HEK293T (cell line): ENCODE results near the gene CHRNG.
"Not testable (repeated sequence)": the region's sequence is repeated elsewhere in the genome, so short reads cannot be mapped to it uniquely, and the experiment has no call there.

ENCODE experiments used
- CTCF ChIA-PET: fragments of 350-600 bp; formaldehyde crosslinking; extraction: SDS; loops from one replicate; lab custom pipeline; 2021; ENCODE audit warnings: antibody characterized with exemption, inconsistent platforms; lab: Yijun Ruan, JAX
- POLR2A ChIA-PET: fragments of 350-600 bp; formaldehyde crosslinking; extraction: SDS; loops from one replicate; lab custom pipeline; 2020; ENCODE audit warnings: antibody characterized with exemption, inconsistent platforms; lab: Yijun Ruan, JAX
- DNase-seq: peaks from one replicate; pipeline ENCODE4 v3.0.0; 2012; ENCODE audit warnings: mixed read lengths; ENCODE audit errors: extremely low spot score
- ARNT ChIP-seq: fragments of 450-650 bp; IDR thresholded peaks from 2 replicates; pipeline ENCODE4 v1.6.1; 2017; ENCODE audit warnings: mild to moderate bottlenecking
- BHLHE40 ChIP-seq: fragments of 450-650 bp; IDR thresholded peaks from 2 replicates; pipeline ENCODE4 v1.6.1; 2016; ENCODE audit warnings: mild to moderate bottlenecking, moderate library complexity, borderline replicate concordance
- CTBP1 ChIP-seq: fragments of 450-650 bp; IDR thresholded peaks from 2 replicates; pipeline ENCODE4 v1.6.1; 2016; ENCODE audit warnings: borderline replicate concordance
- ELF4 ChIP-seq: fragments of 450-650 bp; IDR thresholded peaks from 2 replicates; pipeline ENCODE4 v1.6.1; 2017; ENCODE audit warnings: antibody characterized with exemption
- FOXA1 ChIP-seq: fragments of 450-650 bp; IDR thresholded peaks from 2 replicates; pipeline ENCODE4 v1.6.1; 2016; ENCODE audit warnings: mild to moderate bottlenecking
- FOXK2 ChIP-seq: fragments of 450-650 bp; IDR thresholded peaks from 2 replicates; pipeline ENCODE4 v1.6.1; 2016; ENCODE audit warnings: mild to moderate bottlenecking
- FOXM1 ChIP-seq: fragments of 450-650 bp; IDR thresholded peaks from 2 replicates; pipeline ENCODE4 v1.6.1; 2017; ENCODE audit warnings: mild to moderate bottlenecking, borderline replicate concordance
- HDGF ChIP-seq: fragments of 450-650 bp; IDR thresholded peaks from 2 replicates; pipeline ENCODE4 v1.6.1; 2017; ENCODE audit warnings: antibody characterized with exemption, borderline replicate concordance
- L3MBTL2 ChIP-seq: fragments of 450-650 bp; conservative IDR thresholded peaks from 2 replicates; pipeline ENCODE4 v1.6.1; 2016; ENCODE audit warnings: mild to moderate bottlenecking
- LEF1 ChIP-seq: fragments of 450-650 bp; IDR thresholded peaks from 2 replicates; pipeline ENCODE4 v1.6.1; 2017; ENCODE audit warnings: mild to moderate bottlenecking, borderline replicate concordance
- NFRKB ChIP-seq: fragments of 450-650 bp; IDR thresholded peaks from 2 replicates; pipeline ENCODE4 v1.6.1; 2016; ENCODE audit warnings: mild to moderate bottlenecking, moderate library complexity
- SP1 ChIP-seq: fragments of 450-650 bp; IDR thresholded peaks from 2 replicates; pipeline ENCODE4 v1.6.1; 2017
- SUZ12 ChIP-seq: fragments of 450-650 bp; IDR thresholded peaks from 2 replicates; pipeline ENCODE4 v1.6.1; 2016; ENCODE audit warnings: mild to moderate bottlenecking
- TARDBP ChIP-seq: fragments of 450-650 bp; IDR thresholded peaks from 2 replicates; pipeline ENCODE4 v1.6.1; 2016
- ZNF384 ChIP-seq: fragments of 450-650 bp; IDR thresholded peaks from 2 replicates; pipeline ENCODE4 v1.6.1; 2016
- TF ChIP-seq, protein P1 (sequence below): fragments of 450-650 bp; IDR thresholded peaks from 2 replicates; pipeline ENCODE4 v1.6.1; 2016

The CHRNG gene

DNA sequence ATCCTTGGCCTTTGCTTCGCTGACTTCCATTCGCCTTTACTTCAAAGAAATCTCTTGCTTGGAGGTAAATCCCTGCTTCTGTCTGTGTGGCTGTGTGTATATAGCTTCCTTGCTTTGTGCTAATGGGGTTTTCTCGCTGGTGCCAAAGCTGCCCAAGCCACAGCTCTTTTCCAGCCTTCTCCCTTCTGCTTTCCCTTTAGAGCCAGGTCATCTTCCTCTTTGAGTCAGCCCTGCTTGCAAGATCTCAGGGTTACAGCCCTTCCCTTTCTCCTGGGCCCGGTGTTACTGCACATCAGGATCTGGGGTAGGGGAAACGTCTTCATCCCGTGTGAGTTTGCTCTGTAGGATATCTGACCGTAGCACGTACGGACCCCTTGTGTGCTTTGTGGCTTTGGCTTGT lies 30.0 kb downstream of the CHRNG start:
- POLR2A ChIA-PET = no interaction called here
- CTCF ChIA-PET = no interaction called here
- TF ChIP-seq L3MBTL2 = no peak
- TF ChIP-seq FOXA1 = no peak
- TF ChIP-seq SUZ12 = no peak
- no peak for TF ChIP-seq ARNT
- no peak for TF ChIP-seq FOXM1
- TF ChIP-seq ZNF384 = no peak
- TF ChIP-seq, protein P1, sequence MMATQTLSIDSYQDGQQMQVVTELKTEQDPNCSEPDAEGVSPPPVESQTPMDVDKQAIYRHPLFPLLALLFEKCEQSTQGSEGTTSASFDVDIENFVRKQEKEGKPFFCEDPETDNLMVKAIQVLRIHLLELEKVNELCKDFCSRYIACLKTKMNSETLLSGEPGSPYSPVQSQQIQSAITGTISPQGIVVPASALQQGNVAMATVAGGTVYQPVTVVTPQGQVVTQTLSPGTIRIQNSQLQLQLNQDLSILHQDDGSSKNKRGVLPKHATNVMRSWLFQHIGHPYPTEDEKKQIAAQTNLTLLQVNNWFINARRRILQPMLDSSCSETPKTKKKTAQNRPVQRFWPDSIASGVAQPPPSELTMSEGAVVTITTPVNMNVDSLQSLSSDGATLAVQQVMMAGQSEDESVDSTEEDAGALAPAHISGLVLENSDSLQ = no peak
- TF ChIP-seq LEF1 = no peak
- no peak for TF ChIP-seq NFRKB
- TF ChIP-seq HDGF = no peak
- no peak for TF ChIP-seq SP1
- no peak for TF ChIP-seq BHLHE40
- no peak for TF ChIP-seq TARDBP
- no peak for TF ChIP-seq FOXK2
- TF ChIP-seq CTBP1 = no peak
- TF ChIP-seq ELF4 = no peak
- no peak for DNase-seq

DNA sequence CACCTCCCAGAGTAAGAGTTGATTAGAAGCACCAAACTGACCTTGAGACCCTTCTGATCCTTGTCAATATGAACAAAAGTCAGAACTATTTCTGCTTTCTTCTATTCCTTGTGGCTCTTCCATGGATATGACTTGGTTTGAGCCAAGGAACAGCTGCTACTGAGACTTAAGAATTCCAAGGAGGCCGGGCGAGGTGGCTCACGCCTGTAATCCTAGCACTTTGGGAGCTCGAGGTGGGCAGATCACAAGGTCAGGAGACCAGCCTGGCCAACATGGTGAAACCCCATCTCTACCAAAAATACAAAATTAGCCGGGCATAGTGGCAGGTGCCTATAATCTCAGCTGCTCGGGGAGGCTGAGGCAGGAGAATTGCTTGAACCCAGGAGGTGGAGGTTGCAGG lies 31.0 kb downstream of the CHRNG start:
- DNase-seq, POLR2A ChIA-PET, CTCF ChIA-PET: not testable (repeated sequence)

DNA sequence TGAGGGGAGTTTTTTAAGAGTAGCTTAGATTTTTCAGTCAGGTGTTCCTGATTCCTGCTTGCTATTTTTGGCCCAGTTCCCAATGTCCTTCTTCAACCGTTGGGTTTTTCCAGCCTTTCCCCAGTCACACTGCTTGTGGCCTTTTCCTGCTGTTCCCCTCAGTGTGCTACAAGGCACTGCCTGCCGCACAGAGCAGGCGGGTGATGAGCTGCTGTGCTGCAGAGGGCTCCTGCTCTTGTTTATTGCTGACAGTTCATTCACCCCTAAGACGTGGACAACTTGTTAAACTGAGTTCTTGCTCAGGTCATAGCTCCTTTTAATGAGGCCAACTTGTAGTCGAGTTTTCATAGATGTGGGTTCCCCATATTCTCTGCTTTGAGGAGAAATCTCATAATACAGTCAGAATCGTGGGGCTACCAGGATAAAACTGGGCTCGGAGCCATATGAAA lies 31.6 kb downstream of the CHRNG start:
- ChIA-PET POLR2A (no interaction called here), CTCF (no interaction called here)
- DNase-seq = no peak
- TF ChIP-seq ARNT (no peak), BHLHE40 (no peak), ZNF384 (no peak), ELF4 (no peak), LEF1 (no peak), CTBP1 (no peak), TARDBP (no peak), HDGF (no peak), SP1 (no peak), FOXM1 (no peak), NFRKB (no peak)

DNA sequence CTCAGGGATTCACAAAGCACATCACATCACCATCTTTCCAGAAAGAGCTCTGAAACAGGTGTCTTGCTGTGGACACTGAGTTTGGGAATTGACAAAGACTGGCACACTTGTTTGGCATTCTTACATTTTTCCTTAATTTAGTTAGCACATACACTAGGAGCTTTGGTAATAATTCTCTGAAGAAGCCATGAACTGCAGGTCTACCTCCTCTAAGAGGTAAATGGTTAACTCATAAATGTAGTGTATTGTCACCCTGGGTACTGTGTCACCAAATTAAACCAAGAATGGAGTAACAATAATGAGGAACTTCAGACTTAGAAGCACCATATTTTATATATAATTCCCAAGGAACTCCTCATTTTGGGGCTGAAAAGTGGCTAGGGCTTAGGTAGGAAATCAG lies 33.5 kb downstream of the CHRNG start:
- DNase-seq = no peak
- CTCF ChIA-PET = no interaction called here
- POLR2A ChIA-PET = no interaction called here
- TF ChIP-seq, protein P1 = no peak
- TF ChIP-seq ARNT (no peak), FOXA1 (no peak)

DNA sequence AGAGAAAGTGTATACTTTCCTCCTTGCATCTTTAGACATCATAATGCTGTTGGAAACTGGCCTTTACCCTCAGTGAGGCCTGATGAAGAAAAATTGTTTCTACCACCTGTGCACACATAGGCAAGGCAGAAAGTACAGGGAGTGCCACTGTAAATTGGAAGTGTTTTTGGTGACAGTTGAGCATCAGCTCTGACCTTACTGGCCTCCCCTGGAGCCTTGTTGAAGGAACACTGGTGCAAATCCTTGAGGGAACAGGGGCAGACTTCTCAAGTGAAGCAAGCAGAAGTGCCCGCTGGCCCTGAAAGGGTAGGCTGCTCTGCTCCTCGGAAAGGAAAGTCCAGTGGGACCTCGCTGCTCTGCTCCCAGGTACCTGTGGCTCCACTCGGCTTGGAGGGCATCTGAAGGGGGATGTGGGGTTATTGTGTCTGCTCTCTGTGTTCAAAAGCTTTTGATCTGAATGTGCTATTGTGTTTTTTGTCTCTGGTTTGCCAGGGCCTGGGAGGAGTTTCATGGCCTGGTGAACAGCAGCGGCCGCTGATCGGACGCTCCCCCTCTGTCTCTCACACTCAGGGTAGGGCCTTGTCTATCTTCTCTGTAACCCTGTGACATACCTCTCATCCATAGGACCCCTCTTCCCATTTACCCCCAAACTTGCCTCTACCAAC lies 34.4 kb downstream of the CHRNG start:
- ChIA-PET POLR2A (no interaction called here), CTCF (no interaction called here)
- TF ChIP-seq FOXM1 (no peak), NFRKB (no peak), L3MBTL2 (no peak), SP1 (no peak), CTBP1 (no peak)
- DNase-seq = no peak

DNA sequence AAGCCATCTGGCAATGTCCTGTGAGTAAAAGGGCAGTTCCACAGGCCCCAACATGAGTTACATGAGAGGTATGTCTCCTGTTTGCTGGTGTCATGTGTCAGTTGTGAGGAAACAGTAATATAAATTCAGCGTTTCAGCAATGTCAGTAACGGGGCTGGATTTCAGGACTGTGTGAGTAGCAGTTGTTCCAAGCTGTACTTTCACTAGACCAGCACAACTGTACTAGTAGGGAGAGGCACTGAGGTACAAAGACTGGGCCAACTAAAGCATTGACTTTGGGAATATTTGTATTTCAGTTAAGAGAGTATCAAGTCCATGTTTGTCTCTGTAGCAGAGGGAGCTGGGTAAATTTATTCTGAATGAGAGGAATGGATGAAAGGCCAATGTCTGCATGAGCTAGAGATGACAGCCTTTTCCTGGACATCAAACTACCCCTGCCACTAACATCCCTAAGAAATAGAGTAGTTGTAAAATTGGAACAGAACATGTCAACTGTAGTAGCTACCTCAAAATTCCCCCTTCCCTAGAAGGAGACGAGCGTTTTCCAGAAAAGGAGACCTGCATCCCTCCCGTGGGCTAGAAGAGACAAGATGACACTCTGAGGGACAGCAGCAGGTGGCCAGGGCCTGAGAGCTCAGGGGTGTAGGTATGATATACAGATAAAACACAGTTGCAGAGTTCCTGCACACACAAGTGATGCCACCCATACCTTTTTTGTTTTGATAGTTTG lies 35.3 kb downstream of the CHRNG start:
- POLR2A ChIA-PET = interaction anchor here (1.2 kb wide), 1 partner anchor 24 kb away, joined by 7 read pairs; the partner anchor contains the start of genes EIF4E2 and TIGD1
- CTCF ChIA-PET = no interaction called here
- no peak for DNase-seq
- TF ChIP-seq ELF4 = no peak
- TF ChIP-seq, protein P1 = no peak

DNA sequence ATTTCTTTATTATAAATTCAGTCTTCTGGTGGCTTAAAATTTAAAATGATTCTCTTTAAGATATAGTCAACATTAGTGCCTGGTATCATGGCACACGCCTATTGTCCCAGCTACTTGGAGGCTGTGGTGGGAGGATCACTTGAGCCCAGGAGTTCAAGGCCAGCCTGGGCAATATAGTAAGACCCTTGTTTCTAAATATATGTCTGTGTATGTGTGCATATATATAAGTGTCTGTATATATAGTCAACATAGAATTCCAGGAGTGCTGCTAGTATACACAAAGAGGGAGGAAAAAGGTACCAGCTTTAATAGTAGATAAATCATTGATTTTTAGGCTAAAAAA lies 35.9 kb downstream of the CHRNG start:
- no peak for TF ChIP-seq FOXM1
- TF ChIP-seq CTBP1 = no peak
- no peak for TF ChIP-seq FOXK2
- no peak for TF ChIP-seq BHLHE40
- no peak for TF ChIP-seq LEF1
- no peak for TF ChIP-seq HDGF
- no peak for TF ChIP-seq ZNF384

More for the DNA sequence above, 35.9 kb downstream of the CHRNG start:
- DNase-seq = no peak
- ChIA-PET POLR2A (interaction anchor here (1.2 kb wide), 1 partner anchor 25 kb away, joined by 7 read pairs; the partner anchor contains the start of genes EIF4E2 and TIGD1), CTCF (no interaction called here)
